WTC11 (cell line): Measurements from ENCODE around the gene YEATS2. TPM values are rescaled to one million over a fixed set of nuclear protein-coding genes. Genes with fewer than 3 reads are reported as not detected.
A peak's percentile ranks its signal among the peaks of the same experiment; 100 is the strongest.
"Not testable (repeated sequence)": the region's sequence is repeated elsewhere in the genome, so short reads cannot be mapped to it uniquely, and the experiment has no call there.

Experiments used
- ATAC-seq: fragments of 200-7000 bp; cut with Tn5 transposase; 2 replicates; pipeline ENCODE4 v1.10.0; 2021; ENCODE audit warnings: mild to moderate bottlenecking, moderate library complexity
- CTCF ChIA-PET: fragments of 300-600 bp; sonication (Branson Sonifier 250); formaldehyde crosslinking; loops from one replicate; lab custom pipeline; 2021; ENCODE audit warnings: antibody characterized with exemption; lab: Charles Lee
- POLR2A ChIA-PET: fragments of 350-600 bp; sonication (Branson Sonifier 250); formaldehyde crosslinking; loops from one replicate; lab custom pipeline; 2021; ENCODE audit warnings: antibody characterized with exemption; lab: Charles Lee
- DNase-seq: peaks from one replicate; pipeline ENCODE4 v3.0.0; 2021; ENCODE audit warnings: low spot score
- H3K27ac Mint-ChIP-seq: 2 replicates; pipeline ENCODE4 v1.8.0; 2021; ENCODE audit warnings: mixed read lengths
- H3K27me3 Mint-ChIP-seq: 2 replicates; pipeline ENCODE4 v1.8.0; 2021; ENCODE audit warnings: low read depth, mild to moderate bottlenecking, moderate library complexity, mixed read lengths
- H3K36me3 Mint-ChIP-seq: 2 replicates; pipeline ENCODE4 v1.8.0; 2021; ENCODE audit warnings: mixed read lengths
- H3K4me1 Mint-ChIP-seq: 2 replicates; pipeline ENCODE4 v1.8.0; 2022; ENCODE audit warnings: mixed read lengths
- H3K4me3 Mint-ChIP-seq: 2 replicates; pipeline ENCODE4 v1.8.0; 2021; ENCODE audit warnings: mild to moderate bottlenecking, moderate library complexity, mixed read lengths
- H3K9me3 Mint-ChIP-seq: 2 replicates; pipeline ENCODE4 v1.8.0; 2021; ENCODE audit warnings: mixed read lengths
- AR ChIP-seq: fragments of 250-450 bp; sonication (Bioruptor Pico); IDR thresholded peaks from 2 replicates; pipeline ENCODE4 v1.9.0; 2021; ENCODE audit warnings: mild to moderate bottlenecking
- ARID4B ChIP-seq: sonication (generic); formaldehyde crosslinking; IDR thresholded peaks from 2 replicates; pipeline ENCODE4 v1.8.0; 2023; ENCODE audit warnings: missing genetic modification reagents, mild to moderate bottlenecking, borderline replicate concordance
- ATF6 ChIP-seq: sonication (generic); formaldehyde crosslinking; IDR thresholded peaks from 2 replicates; pipeline ENCODE4 v1.8.1; 2023; ENCODE audit warnings: mild to moderate bottlenecking, missing genetic modification reagents
- CTCF ChIP-seq: fragments of 200-600 bp; IDR thresholded peaks from 2 replicates; pipeline ENCODE4 v1.8.0; 2022; ENCODE audit warnings: antibody characterized with exemption
- FOXK1 ChIP-seq: sonication (generic); formaldehyde crosslinking; IDR thresholded peaks from 2 replicates; pipeline ENCODE4 v1.8.0; 2022; ENCODE audit warnings: mild to moderate bottlenecking, moderate library complexity, missing genetic modification reagents
- IRF2 ChIP-seq: sonication (generic); formaldehyde crosslinking; IDR thresholded peaks from 2 replicates; pipeline ENCODE4 v1.8.0; 2022; ENCODE audit warnings: low read depth, missing genetic modification reagents, borderline replicate concordance
- JUN ChIP-seq: sonication (generic); formaldehyde crosslinking; IDR thresholded peaks from 2 replicates; pipeline ENCODE4 v1.8.0; 2023; ENCODE audit warnings: mild to moderate bottlenecking, missing genetic modification reagents
- MXD4 ChIP-seq: fragments of 250-450 bp; sonication (Bioruptor Pico); IDR thresholded peaks from 2 replicates; pipeline ENCODE4 v1.8.0; 2021; ENCODE audit warnings: mild to moderate bottlenecking, moderate library complexity, borderline replicate concordance
- TCF7 ChIP-seq: sonication (generic); formaldehyde crosslinking; IDR thresholded peaks from 2 replicates; pipeline ENCODE4 v1.8.0; 2022; ENCODE audit warnings: mild to moderate bottlenecking, low read depth, missing genetic modification reagents, moderate library complexity
- TEAD1 ChIP-seq: sonication (generic); formaldehyde crosslinking; IDR thresholded peaks from 2 replicates; pipeline ENCODE4 v1.8.0; 2022; ENCODE audit warnings: mild to moderate bottlenecking, missing genetic modification reagents
- TP53 ChIP-seq: sonication (generic); formaldehyde crosslinking; IDR thresholded peaks from 2 replicates; pipeline ENCODE4 v1.8.1; 2023; ENCODE audit warnings: mild to moderate bottlenecking, missing genetic modification reagents
- USF1 ChIP-seq: sonication (generic); formaldehyde crosslinking; IDR thresholded peaks from 2 replicates; pipeline ENCODE4 v1.8.0; 2022; ENCODE audit warnings: mild to moderate bottlenecking, missing genetic modification reagents
- USF2 ChIP-seq: sonication (generic); formaldehyde crosslinking; IDR thresholded peaks from 2 replicates; pipeline ENCODE4 v1.8.1; 2023; ENCODE audit warnings: mild to moderate bottlenecking, missing genetic modification reagents, moderate library complexity
- ZNF396 ChIP-seq: fragments of 250-450 bp; sonication (Bioruptor Pico); IDR thresholded peaks from 2 replicates; pipeline ENCODE4 v1.8.0; 2021; ENCODE audit warnings: mild to moderate bottlenecking, moderate library complexity, borderline replicate concordance
- ZNF423 ChIP-seq: fragments of 250-450 bp; sonication (Bioruptor Pico); IDR thresholded peaks from 2 replicates; pipeline ENCODE4 v2.1.2; 2022; ENCODE audit warnings: mild to moderate bottlenecking, moderate library complexity
- total RNA-seq: library from RNA; stranded (reverse); gene quantifications from 3 replicates; pipeline ENCODE4 v1.2.3, GENCODE V29; 2021

YEATS2 gene
- total RNA-seq, 1 experiment from 2014 or later: 42.5 TPM

GRCh38 chr3:183699238-183699947 lies 1.8 kb downstream of the YEATS2 start:
- CTCF ChIA-PET: interaction anchor here (0.7 kb wide), 1 partner anchor 70 kb away, joined by 3 read pairs; no protein-coding TSS in a partner anchor

GRCh38 chr3:183701744-183702143 lies 4.1 kb downstream of the YEATS2 start:
- H3K36me3 Mint-ChIP-seq: peaks cover 8% of the 10 kb centered on the region
- H3K4me3 Mint-ChIP-seq: peak overlapping the region; percentile 5
- no peaks in the 10 kb centered on the region for H3K27me3 Mint-ChIP-seq
- ChIA-PET POLR2A (interaction anchor here (1.0 kb wide), 1 partner anchor 57 kb away, joined by 3 read pairs; no protein-coding TSS in a partner anchor), CTCF (no interaction called here)
- peaks cover 42% of the 10 kb centered on the region for H3K4me1 Mint-ChIP-seq
- DNase-seq: no peak
- no peak for TF ChIP-seq IRF2 (CRISPR knock-in tag)
- no peak for TF ChIP-seq TP53 (CRISPR knock-in tag)
- no peak for TF ChIP-seq AR
- no peak for TF ChIP-seq CTCF
- TF ChIP-seq USF2 (CRISPR knock-in tag): no peak
- TF ChIP-seq USF1 (CRISPR knock-in tag): no peak
- TF ChIP-seq ARID4B: no peak
- no peak for TF ChIP-seq TEAD1 (CRISPR knock-in tag)
- TF ChIP-seq ATF6 (CRISPR knock-in tag): no peak
- TF ChIP-seq MXD4: no peak
- TF ChIP-seq ZNF423 (CRISPR knock-in tag): no peak
- no peak for TF ChIP-seq JUN
- no peak for TF ChIP-seq TCF7 (CRISPR knock-in tag)
- no peak for TF ChIP-seq FOXK1
- H3K9me3 Mint-ChIP-seq: no peaks in the 10 kb centered on the region
- peak overlapping the region; percentile 80 for H3K27ac Mint-ChIP-seq
- 0 out of 2 replicates have a peak, but pooled peaks have one; percentile 8 for ATAC-seq

More at GRCh38 chr3:183699238-183699947, 1.8 kb downstream of the YEATS2 start:
- ATAC-seq (no peak), DNase-seq (no peak)
- Mint-ChIP-seq H3K36me3 (peaks cover 5% of the 10 kb centered on the region), H3K4me3 (peak overlapping the region; percentile 82), H3K4me1 (peaks cover 39% of the 10 kb centered on the region), H3K9me3 (no peaks in the 10 kb centered on the region), H3K27me3 (no peaks in the 10 kb centered on the region), H3K27ac (peak overlapping the region; percentile 32)
- POLR2A ChIA-PET: no interaction called here
- TF ChIP-seq ZNF396 (CRISPR knock-in tag): no peak

- ATAC-seq, DNase-seq, H3K9me3 Mint-ChIP-seq, H3K4me3 Mint-ChIP-seq, POLR2A ChIA-PET, H3K36me3 Mint-ChIP-seq, H3K27me3 Mint-ChIP-seq, H3K27ac Mint-ChIP-seq: not testable (repeated sequence)
- CTCF ChIA-PET: interaction anchor here (0.9 kb wide), 1 partner anchor 224 kb away, joined by 3 read pairs; no protein-coding TSS in a partner anchor
- H3K4me1 Mint-ChIP-seq: peaks cover 37% of the 10 kb centered on the region
These were observed 6.3 kb downstream of the YEATS2 start for GRCh38 chr3:183703892-183704291.
